Astrocyte (in vitro differentiated cells and primary cell): ENCODE results near the gene MPV17L. TPM values are rescaled to one million over a fixed set of nuclear protein-coding genes. Genes with fewer than 3 reads are reported as not detected.
"Not testable (repeated sequence)": the region's sequence is repeated elsewhere in the genome, so short reads cannot be mapped to it uniquely, and the experiment has no call there.

Experiments
- DNase-seq: peaks from one replicate; pipeline ENCODE4 v3.0.0-alpha.2; 2010; ENCODE audit warnings: low read depth
- FAIRE-seq: peaks from 2 replicates; lab custom pipeline; 2011; peaks lifted over from hg19 to GRCh38; lab: Jason Lieb, UNC
- H2AFZ ChIP-seq: 2 replicates; pipeline ENCODE4 v1.6.0; 2012; ENCODE audit warnings: low read depth, low read length, inconsistent platforms
- H3K27ac ChIP-seq: 2 replicates; pipeline ENCODE4 v1.5.1; 2011; ENCODE audit warnings: low read depth, low read length, inconsistent platforms
- H3K27me3 ChIP-seq: 2 replicates; pipeline ENCODE4 v1.6.0; 2011; ENCODE audit warnings: low read length, inconsistent platforms; ENCODE audit not compliant: insufficient read depth
- H3K36me3 ChIP-seq: 2 replicates; pipeline ENCODE4 v1.5.1; 2011; ENCODE audit warnings: low read length, inconsistent platforms; ENCODE audit not compliant: insufficient read depth
- H3K4me1 ChIP-seq: 2 replicates; pipeline ENCODE4 v1.5.1; 2011; ENCODE audit warnings: low read length, inconsistent platforms; ENCODE audit not compliant: insufficient read depth
- H3K4me2 ChIP-seq: 2 replicates; pipeline ENCODE4 v1.6.0; 2012; ENCODE audit warnings: low read length, inconsistent platforms
- H3K4me3 ChIP-seq: 2 replicates; pipeline ENCODE4 v1.5.1; 2011; ENCODE audit warnings: low read depth, mild to moderate bottlenecking, low read length, inconsistent platforms; ENCODE audit not compliant: insufficient read depth
- H3K79me2 ChIP-seq: 2 replicates; pipeline ENCODE4 v1.6.0; 2012; ENCODE audit warnings: mild to moderate bottlenecking, low read length, inconsistent platforms; ENCODE audit not compliant: insufficient read depth
- H3K9ac ChIP-seq: 2 replicates; pipeline ENCODE4 v1.6.0; 2012; ENCODE audit warnings: mild to moderate bottlenecking, low read length, inconsistent platforms
- H3K9me3 ChIP-seq: 2 replicates; pipeline ENCODE4 v1.5.1; 2012; ENCODE audit warnings: low read depth, mild to moderate bottlenecking, low read length, inconsistent platforms; ENCODE audit not compliant: insufficient read depth
- H4K20me1 ChIP-seq: 2 replicates; pipeline ENCODE4 v1.6.0; 2012; ENCODE audit warnings: low read length, inconsistent platforms; ENCODE audit not compliant: insufficient read depth
- H3K27ac Mint-ChIP-seq: one replicate; pipeline ENCODE4 v1.8.0; 2021; ENCODE audit warnings: mild to moderate bottlenecking, mixed read lengths; ENCODE audit not compliant: unreplicated experiment
- H3K27me3 Mint-ChIP-seq: one replicate; pipeline ENCODE4 v1.8.0; 2021; ENCODE audit warnings: low read depth, mixed read lengths; ENCODE audit not compliant: unreplicated experiment
- H3K36me3 Mint-ChIP-seq: one replicate; pipeline ENCODE4 v1.8.0; 2021; ENCODE audit warnings: low read depth, mixed read lengths; ENCODE audit not compliant: unreplicated experiment
- H3K4me1 Mint-ChIP-seq: one replicate; pipeline ENCODE4 v1.8.0; 2021; ENCODE audit warnings: low read depth, mixed read lengths; ENCODE audit not compliant: unreplicated experiment
- H3K4me3 Mint-ChIP-seq: one replicate; pipeline ENCODE4 v1.8.0; 2021; ENCODE audit warnings: mild to moderate bottlenecking, moderate library complexity, mixed read lengths; ENCODE audit not compliant: unreplicated experiment
- H3K9me3 Mint-ChIP-seq: one replicate; pipeline ENCODE4 v1.8.0; 2021; ENCODE audit warnings: mild to moderate bottlenecking, mixed read lengths; ENCODE audit not compliant: unreplicated experiment
- EZH2 ChIP-seq: IDR thresholded peaks from 2 replicates; pipeline ENCODE4 v1.6.1; 2012; ENCODE audit warnings: mild to moderate bottlenecking, low read length, inconsistent platforms; ENCODE audit not compliant: insufficient read depth
- total RNA-seq: library from RNA; stranded (reverse); gene quantifications from 2 replicates; pipeline ENCODE4 v1.2.1, GENCODE V29; 2021
- TF ChIP-seq, protein P1 (sequence below): IDR thresholded peaks from 2 replicates; pipeline ENCODE4 v1.5.1; 2011; ENCODE audit warnings: low read depth, mild to moderate bottlenecking, inconsistent platforms, low read length, moderate library complexity; ENCODE audit not compliant: insufficient read depth

The MPV17L gene
- total RNA-seq, 1 donor from 2014 or later: 0.73 TPM

- no peak overlapping the region for H3K9ac ChIP-seq
- no peak overlapping the region for H2AFZ ChIP-seq
- H3K4me3 Mint-ChIP-seq: no peak overlapping the region
- H3K4me3 ChIP-seq: no peak overlapping the region
- no peak overlapping the region for H3K27ac ChIP-seq
- H3K4me1 ChIP-seq: peaks cover 3% of the 10 kb centered on the region
- H3K9me3 Mint-ChIP-seq: no peaks in the 10 kb centered on the region
- no peaks in the 10 kb centered on the region for H3K36me3 ChIP-seq
- peaks cover 2% of the 10 kb centered on the region for H3K4me1 Mint-ChIP-seq
- DNase-seq (no peak), FAIRE-seq (no peak)
- no peak overlapping the region for H3K27ac Mint-ChIP-seq
- H3K27me3 Mint-ChIP-seq: peaks cover 13% of the 10 kb centered on the region
- H4K20me1 ChIP-seq: no peaks in the 10 kb centered on the region
- no peak overlapping the region for H3K4me2 ChIP-seq
- peaks cover 5% of the 10 kb centered on the region for H3K27me3 ChIP-seq
- TF ChIP-seq, protein P1, sequence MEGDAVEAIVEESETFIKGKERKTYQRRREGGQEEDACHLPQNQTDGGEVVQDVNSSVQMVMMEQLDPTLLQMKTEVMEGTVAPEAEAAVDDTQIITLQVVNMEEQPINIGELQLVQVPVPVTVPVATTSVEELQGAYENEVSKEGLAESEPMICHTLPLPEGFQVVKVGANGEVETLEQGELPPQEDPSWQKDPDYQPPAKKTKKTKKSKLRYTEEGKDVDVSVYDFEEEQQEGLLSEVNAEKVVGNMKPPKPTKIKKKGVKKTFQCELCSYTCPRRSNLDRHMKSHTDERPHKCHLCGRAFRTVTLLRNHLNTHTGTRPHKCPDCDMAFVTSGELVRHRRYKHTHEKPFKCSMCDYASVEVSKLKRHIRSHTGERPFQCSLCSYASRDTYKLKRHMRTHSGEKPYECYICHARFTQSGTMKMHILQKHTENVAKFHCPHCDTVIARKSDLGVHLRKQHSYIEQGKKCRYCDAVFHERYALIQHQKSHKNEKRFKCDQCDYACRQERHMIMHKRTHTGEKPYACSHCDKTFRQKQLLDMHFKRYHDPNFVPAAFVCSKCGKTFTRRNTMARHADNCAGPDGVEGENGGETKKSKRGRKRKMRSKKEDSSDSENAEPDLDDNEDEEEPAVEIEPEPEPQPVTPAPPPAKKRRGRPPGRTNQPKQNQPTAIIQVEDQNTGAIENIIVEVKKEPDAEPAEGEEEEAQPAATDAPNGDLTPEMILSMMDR: no peak
- TF ChIP-seq EZH2: no peak
- H3K36me3 Mint-ChIP-seq: no peaks in the 10 kb centered on the region
- no peaks in the 10 kb centered on the region for H3K79me2 ChIP-seq
- no peaks in the 10 kb centered on the region for H3K9me3 ChIP-seq
Measured at GRCh38 chr16:15425861-15426260, 30.3 kb downstream of the MPV17L start.

DNA sequence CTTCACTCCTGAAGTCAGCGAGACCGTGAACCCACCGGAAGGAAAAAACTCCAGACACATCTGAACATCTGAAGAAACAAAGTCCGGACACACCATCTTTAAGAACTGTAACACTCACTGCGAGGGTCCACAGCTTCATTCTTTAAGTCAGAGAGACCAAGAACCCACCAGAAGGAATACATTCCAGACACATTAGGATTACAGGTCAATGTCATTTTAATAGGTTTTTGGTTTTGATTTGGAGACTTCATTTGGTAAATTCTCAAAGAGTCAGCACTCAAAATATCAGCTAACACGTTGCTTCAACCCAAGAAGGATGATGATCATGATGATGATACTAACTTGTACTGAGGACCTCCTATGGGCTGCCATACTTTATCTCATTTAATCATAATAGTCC, 31.2 kb downstream of the MPV17L start:
- Mint-ChIP-seq H3K4me3 (no peak overlapping the region), H3K27me3 (peaks cover 13% of the 10 kb centered on the region), H3K27ac (no peak overlapping the region), H3K9me3 (no peaks in the 10 kb centered on the region), H3K4me1 (peaks cover 2% of the 10 kb centered on the region), H3K36me3 (no peaks in the 10 kb centered on the region)
- no peaks in the 10 kb centered on the region for H3K36me3 ChIP-seq
- H3K4me3 ChIP-seq: no peak overlapping the region
- H3K9me3 ChIP-seq: no peaks in the 10 kb centered on the region
- TF ChIP-seq, protein P1: no peak
- no peak for TF ChIP-seq EZH2
- H3K4me1 ChIP-seq: peaks cover 3% of the 10 kb centered on the region
- no peak for FAIRE-seq
- no peak overlapping the region for H3K9ac ChIP-seq
- H3K27ac ChIP-seq: no peak overlapping the region
- no peak for DNase-seq
- H4K20me1 ChIP-seq: no peaks in the 10 kb centered on the region
- no peaks in the 10 kb centered on the region for H3K79me2 ChIP-seq
- no peak overlapping the region for H2AFZ ChIP-seq
- peaks cover 5% of the 10 kb centered on the region for H3K27me3 ChIP-seq
- H3K4me2 ChIP-seq: no peak overlapping the region

DNA sequence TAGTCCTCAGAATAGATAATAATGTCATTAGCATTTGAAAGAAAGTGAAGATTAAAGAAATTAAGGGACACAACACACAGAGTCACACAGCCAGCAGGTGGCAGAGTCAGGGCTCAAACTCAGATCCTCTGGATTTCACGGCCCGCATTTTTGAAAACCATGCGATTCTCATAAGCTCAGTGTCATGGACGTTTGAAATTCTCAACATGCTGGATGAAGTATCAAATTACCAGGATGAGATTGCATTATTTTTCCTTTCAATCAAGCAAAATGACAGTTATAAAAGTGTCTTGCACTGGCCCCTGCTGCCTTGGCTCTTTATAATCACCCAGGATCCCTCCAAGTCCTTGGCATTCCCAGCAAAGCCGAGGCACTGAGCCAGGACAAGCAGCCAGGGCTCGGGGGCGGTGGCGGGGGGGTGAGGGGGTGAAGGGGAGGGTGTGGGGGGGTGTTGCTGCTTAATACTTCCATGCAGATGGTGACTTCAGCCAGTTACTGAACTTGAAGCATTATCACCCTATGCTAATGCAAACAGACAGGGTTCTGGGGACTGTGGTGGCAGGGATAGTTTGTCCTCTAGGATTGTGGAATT, 32.2 kb downstream of the MPV17L start:
- H3K27me3 ChIP-seq: peaks cover 5% of the 10 kb centered on the region
- H3K27me3 Mint-ChIP-seq: peaks cover 13% of the 10 kb centered on the region
- no peaks in the 10 kb centered on the region for H3K36me3 Mint-ChIP-seq
- no peak overlapping the region for H3K27ac ChIP-seq
- no peaks in the 10 kb centered on the region for H3K36me3 ChIP-seq
- H3K79me2 ChIP-seq: no peaks in the 10 kb centered on the region
- peaks cover 3% of the 10 kb centered on the region for H3K4me1 ChIP-seq
- no peak overlapping the region for H3K9ac ChIP-seq
- H2AFZ ChIP-seq: peak overlapping the region; percentile 79
- no peak overlapping the region for H3K27ac Mint-ChIP-seq
- peaks cover 2% of the 10 kb centered on the region for H3K4me1 Mint-ChIP-seq
- no peak for FAIRE-seq
- TF ChIP-seq, protein P1: peak; percentile 69
- TF ChIP-seq EZH2: no peak
- no peak overlapping the region for H3K4me3 Mint-ChIP-seq
- H3K4me3 ChIP-seq: no peak overlapping the region
- no peaks in the 10 kb centered on the region for H4K20me1 ChIP-seq
- no peaks in the 10 kb centered on the region for H3K9me3 Mint-ChIP-seq
- peak; percentile 72 for DNase-seq
- H3K4me2 ChIP-seq: peak overlapping the region; percentile 75
- H3K9me3 ChIP-seq: no peaks in the 10 kb centered on the region

GRCh38 chr16:15430884-15431283, 35.3 kb downstream of the MPV17L start:
- H3K27ac ChIP-seq, H3K4me1 Mint-ChIP-seq, H3K36me3 ChIP-seq, H3K27ac Mint-ChIP-seq, H2AFZ ChIP-seq, H3K9me3 Mint-ChIP-seq, H3K4me3 Mint-ChIP-seq, H4K20me1 ChIP-seq, H3K9ac ChIP-seq, H3K27me3 Mint-ChIP-seq, H3K27me3 ChIP-seq, H3K4me3 ChIP-seq, DNase-seq, H3K9me3 ChIP-seq, FAIRE-seq, H3K36me3 Mint-ChIP-seq, H3K4me2 ChIP-seq: not testable (repeated sequence)
- Histone ChIP-seq H3K4me1 (peaks cover 12% of the 10 kb centered on the region), H3K79me2 (peaks cover 12% of the 10 kb centered on the region)
